T47D (cell line): ENCODE measurements around the gene MARK2.

Experiments used
- DNase-seq, 2 experiments: peaks; one replicate each; pipeline versions ENCODE4 v3.0.0 to v3.0.0-alpha.2; 2011 to 2012; ENCODE audit warnings: low read depth in 1 of 2, low spot score in 1 of 2
- JUND ChIP-seq: IDR thresholded peaks from 2 replicates; pipeline ENCODE4 v1.6.1; 2012; ENCODE audit warnings: low read depth
- in situ Hi-C: cut with HindIII; loops from 2 replicates; pipeline ENCODE4 v1.10.0; 2016; ENCODE audit warnings: low sequenced_read_pairs, low pct_unique_long_range_greater_than_20kb

The MARK2 gene

GRCh38 chr11:63834535-63835157 is 4.3 kb upstream of the MARK2 start:
- no peak for TF ChIP-seq JUND
- in situ Hi-C loops = loop anchor here (5.0 kb wide), 1 partner anchor 98 kb away; no protein-coding TSS in a partner anchor
- no peak for DNase-seq

GRCh38 chr11:63835158-63835545 is 3.8 kb upstream of the MARK2 start:
- in situ Hi-C loops = loop anchor here (5.0 kb wide), 1 partner anchor 97 kb away; no protein-coding TSS in a partner anchor
- DNase-seq = no peak
- TF ChIP-seq JUND = no peak

GRCh38 chr11:63837027-63837688 is 1.8 kb upstream of the MARK2 start:
- DNase-seq = peak; percentile 84 to 93
- TF ChIP-seq JUND = no peak
- in situ Hi-C loops = loop anchor here (5.0 kb wide), 1 partner anchor 95 kb away; no protein-coding TSS in a partner anchor

GRCh38 chr11:63837739-63838138 is 1.2 kb upstream of the MARK2 start:
- no peak for TF ChIP-seq JUND
- no peak for DNase-seq
- in situ Hi-C loops = loop anchor here (5.0 kb wide), 1 partner anchor 95 kb away; no protein-coding TSS in a partner anchor

- in situ Hi-C loops = loop anchor here (5.0 kb wide), 1 partner anchor 94 kb away; no protein-coding TSS in a partner anchor
- no peak for DNase-seq
- no peak for TF ChIP-seq JUND
These were observed 696 bp upstream of the MARK2 start for GRCh38 chr11:63838150-63838677.

- TF ChIP-seq JUND = no peak
- in situ Hi-C loops = loop anchor here (5.0 kb wide), 1 partner anchor 93 kb away; no protein-coding TSS in a partner anchor
- DNase-seq = peak in 1 of 2 experiments; percentile 55
These were observed 822 bp downstream of the MARK2 start for GRCh38 chr11:63839508-63840355.

- no peak for DNase-seq
- TF ChIP-seq JUND = no peak
- in situ Hi-C loops = no loop called here
These were observed 1.6 kb downstream of the MARK2 start for GRCh38 chr11:63840356-63841060.

GRCh38 chr11:63841554-63841953 is 2.6 kb downstream of the MARK2 start:
- in situ Hi-C loops = no loop called here
- no peak for TF ChIP-seq JUND
- peak in 1 of 2 experiments; percentile 87 for DNase-seq

GRCh38 chr11:63843041-63843440 is 4.1 kb downstream of the MARK2 start:
- no peak for TF ChIP-seq JUND
- in situ Hi-C loops = no loop called here
- no peak for DNase-seq

GRCh38 chr11:63844836-63845235 is 5.9 kb downstream of the MARK2 start:
- no peak for DNase-seq
- in situ Hi-C loops = no loop called here
- TF ChIP-seq JUND = no peak

- TF ChIP-seq JUND = no peak
- DNase-seq = peak in 1 of 2 experiments; percentile 61
- in situ Hi-C loops = no loop called here
These were observed 6.4 kb downstream of the MARK2 start for GRCh38 chr11:63845303-63845702.

- in situ Hi-C loops = no loop called here
- TF ChIP-seq JUND = no peak
- DNase-seq = no peak
These were observed 7.0 kb downstream of the MARK2 start for GRCh38 chr11:63845911-63846310.
